ENCODE measurements around the gene ATAD5.
"Not testable (repeated sequence)": the region's sequence is repeated elsewhere in the genome, so short reads cannot be mapped to it uniquely, and the experiment has no call there.

ATAD5 gene

GRCh38 chr17:30824002-30824355, 7.8 kb upstream of the ATAD5 start:
- DNase-seq (ENCODE audit: low spot score): peak; percentile 47

- DNase-seq (ENCODE audit: low spot score): peak; percentile 85
These were observed 7.2 kb upstream of the ATAD5 start, which contains the start of gene CRLF3 for GRCh38 chr17:30824356-30825145. TSS of gene CRLF3 (minus strand) at chr17:30824692. CDS start at chr17:30824651, 41 bp downstream.

GRCh38 chr17:30827082-30827481, 4.7 kb upstream of the ATAD5 start:
- no peak for DNase-seq (ENCODE audit: low spot score)

GRCh38 chr17:30829022-30829421, 2.7 kb upstream of the ATAD5 start:
- DNase-seq (ENCODE audit: low spot score): no peak

GRCh38 chr17:30831257-30831656, 509 bp upstream of the ATAD5 start:
- DNase-seq (ENCODE audit: low spot score): no peak

- no peak for DNase-seq (ENCODE audit: low spot score)
These were observed 815 bp downstream of the ATAD5 start for GRCh38 chr17:30832438-30833124.

GRCh38 chr17:30838202-30838807, 6.5 kb downstream of the ATAD5 start:
- no peak for DNase-seq (ENCODE audit: low spot score)

- DNase-seq (ENCODE audit: low spot score): no peak
These were observed 9.0 kb downstream of the ATAD5 start for GRCh38 chr17:30840771-30841170.

GRCh38 chr17:30848021-30848420, 16.3 kb downstream of the ATAD5 start:
- no peak for DNase-seq (ENCODE audit: low spot score)

GRCh38 chr17:30854146-30854545, 22.4 kb downstream of the ATAD5 start:
- no peak for DNase-seq (ENCODE audit: low spot score)

GRCh38 chr17:30858556-30859250, 26.9 kb downstream of the ATAD5 start:
- no peak for DNase-seq (ENCODE audit: low spot score)

GRCh38 chr17:30864636-30865035, 32.9 kb downstream of the ATAD5 start:
- DNase-seq (ENCODE audit: low spot score): no peak

- DNase-seq (ENCODE audit: low spot score): no peak
These were observed 37.2 kb downstream of the ATAD5 start for GRCh38 chr17:30869005-30869404.

GRCh38 chr17:30886187-30886586, 54.4 kb downstream of the ATAD5 start:
- DNase-seq (ENCODE audit: low spot score): no peak

GRCh38 chr17:30894236-30894635, 62.5 kb downstream of the ATAD5 start:
- no peak for DNase-seq (ENCODE audit: low spot score)

GRCh38 chr17:30897311-30897710, 65.5 kb downstream of the ATAD5 start:
- DNase-seq (ENCODE audit: low spot score): no peak

- no peak for DNase-seq (ENCODE audit: low spot score)
These were observed 74.0 kb downstream of the ATAD5 start for GRCh38 chr17:30905742-30906100.

- peak; percentile 66 for DNase-seq (ENCODE audit: low spot score)
These were observed 74.5 kb downstream of the ATAD5 start, which contains the start of gene TEFM for GRCh38 chr17:30906101-30906911. TSS of gene TEFM (minus strand) at chr17:30906238. CDS start at chr17:30906198, 40 bp downstream.

- no peak for DNase-seq (ENCODE audit: low spot score)
These were observed 77.1 kb downstream of the ATAD5 start for GRCh38 chr17:30908717-30909420.

- not testable (repeated sequence) for DNase-seq (ENCODE audit: low spot score)
These were observed 78.4 kb downstream of the ATAD5 start for GRCh38 chr17:30910151-30910550.

- DNase-seq (ENCODE audit: low spot score): no peak
These were observed 82.2 kb downstream of the ATAD5 start for GRCh38 chr17:30913955-30914354.
